Kidney epithelial cell (primary cell): ENCODE measurements around the gene ERFE. TPM values are rescaled to one million over a fixed set of nuclear protein-coding genes. Genes with fewer than 3 reads are reported as not detected.

ENCODE experiments used
- DNase-seq: peaks from one replicate; pipeline ENCODE4 v3.0.0-alpha.2; 2010; ENCODE audit warnings: low read depth
- H3K27me3 ChIP-seq: 2 replicates; pipeline ENCODE4 v1.6.0; 2011; ENCODE audit warnings: low read length; ENCODE audit not compliant: control insufficient read depth, insufficient read depth
- H3K36me3 ChIP-seq: 2 replicates; pipeline ENCODE4 v1.5.1; 2011; ENCODE audit warnings: low read length; ENCODE audit not compliant: control insufficient read depth, insufficient read depth
- H3K4me3 ChIP-seq: 2 replicates; pipeline ENCODE4 v1.5.1; 2011; ENCODE audit warnings: low read depth, mild to moderate bottlenecking, control low read depth, low read length
- CTCF ChIP-seq: IDR thresholded peaks from 2 replicates; pipeline ENCODE4 v1.5.1; 2011; ENCODE audit warnings: mild to moderate bottlenecking, moderate library complexity, low read length, control low read depth, inconsistent platforms; ENCODE audit not compliant: insufficient read depth, poor library complexity, severe bottlenecking
- total RNA-seq: library from RNA; depleted of rRNA; stranded (reverse); fragments of >200 nt; gene quantifications from 2 replicates; pipeline ENCODE4 v1.2.3, GENCODE V29; 2015

Gene ERFE
- total RNA-seq, 1 donor from 2014 or later, result 106 TPM

- no peak for TF ChIP-seq CTCF
- Histone ChIP-seq H3K27me3 (no peaks in the 10 kb centered on the region), H3K4me3 (no peak overlapping the region), H3K36me3 (peaks cover 1% of the 10 kb centered on the region)
- DNase-seq, result no peak
Measured at GRCh38 chr2:238182362-238182761, 23.6 kb downstream of the ERFE start.

GRCh38 chr2:238183821-238184220 is 25.1 kb downstream of the ERFE start:
- Histone ChIP-seq H3K36me3 (peaks cover 1% of the 10 kb centered on the region), H3K27me3 (no peaks in the 10 kb centered on the region), H3K4me3 (no peak overlapping the region)
- DNase-seq, result no peak
- no peak for TF ChIP-seq CTCF

GRCh38 chr2:238187618-238188548 is 29.1 kb downstream of the ERFE start:
- DNase-seq, result no peak
- no peak overlapping the region for H3K4me3 ChIP-seq
- H3K36me3 ChIP-seq, result no peaks in the 10 kb centered on the region
- H3K27me3 ChIP-seq, result no peaks in the 10 kb centered on the region
- no peak for TF ChIP-seq CTCF

- no peak for DNase-seq
- TF ChIP-seq CTCF, result no peak
- Histone ChIP-seq H3K4me3 (no peak overlapping the region), H3K36me3 (no peaks in the 10 kb centered on the region), H3K27me3 (no peaks in the 10 kb centered on the region)
Measured at GRCh38 chr2:238190445-238190844, 31.7 kb downstream of the ERFE start.

- Histone ChIP-seq H3K4me3 (peak overlapping the region; percentile 74), H3K27me3 (no peaks in the 10 kb centered on the region), H3K36me3 (no peaks in the 10 kb centered on the region)
- no peak for DNase-seq
- no peak for TF ChIP-seq CTCF
Measured at GRCh38 chr2:238202326-238203093, 43.7 kb downstream of the ERFE start.
